ENCODE results near the gene BEST3. TPM values are rescaled to one million over a fixed set of nuclear protein-coding genes. Genes with fewer than 3 reads are reported as not detected.

The BEST3 gene
- total and polyA plus RNA-seq, 3 donors from 2014 or later: 0.74 to 9.8 (median 2.1) TPM

DNA sequence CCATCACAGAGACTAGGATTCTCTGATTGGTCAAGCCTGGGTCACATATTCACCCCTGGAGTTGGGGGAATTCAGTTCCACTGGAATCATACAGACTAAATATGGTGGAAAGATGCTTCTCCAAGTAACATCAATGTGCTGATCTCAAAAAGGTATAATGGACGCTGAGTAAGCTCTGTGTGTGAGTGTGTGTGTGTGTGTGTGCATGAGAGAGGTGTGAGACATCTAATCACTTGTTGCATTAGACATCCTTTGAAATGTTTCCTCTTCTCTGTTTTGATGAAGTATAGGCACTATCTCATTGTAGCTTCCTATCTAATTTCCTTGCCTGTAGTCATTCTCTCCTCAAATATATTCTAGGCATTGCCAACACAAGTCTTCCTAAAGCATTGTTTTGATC is 34.5 kb upstream of the BEST3 start:
- TF ChIP-seq, protein P1, sequence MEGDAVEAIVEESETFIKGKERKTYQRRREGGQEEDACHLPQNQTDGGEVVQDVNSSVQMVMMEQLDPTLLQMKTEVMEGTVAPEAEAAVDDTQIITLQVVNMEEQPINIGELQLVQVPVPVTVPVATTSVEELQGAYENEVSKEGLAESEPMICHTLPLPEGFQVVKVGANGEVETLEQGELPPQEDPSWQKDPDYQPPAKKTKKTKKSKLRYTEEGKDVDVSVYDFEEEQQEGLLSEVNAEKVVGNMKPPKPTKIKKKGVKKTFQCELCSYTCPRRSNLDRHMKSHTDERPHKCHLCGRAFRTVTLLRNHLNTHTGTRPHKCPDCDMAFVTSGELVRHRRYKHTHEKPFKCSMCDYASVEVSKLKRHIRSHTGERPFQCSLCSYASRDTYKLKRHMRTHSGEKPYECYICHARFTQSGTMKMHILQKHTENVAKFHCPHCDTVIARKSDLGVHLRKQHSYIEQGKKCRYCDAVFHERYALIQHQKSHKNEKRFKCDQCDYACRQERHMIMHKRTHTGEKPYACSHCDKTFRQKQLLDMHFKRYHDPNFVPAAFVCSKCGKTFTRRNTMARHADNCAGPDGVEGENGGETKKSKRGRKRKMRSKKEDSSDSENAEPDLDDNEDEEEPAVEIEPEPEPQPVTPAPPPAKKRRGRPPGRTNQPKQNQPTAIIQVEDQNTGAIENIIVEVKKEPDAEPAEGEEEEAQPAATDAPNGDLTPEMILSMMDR (IDR thresholded peaks at IDR 0.05): no peak
- no peak for TF ChIP-seq POLR2A (IDR thresholded peaks at IDR 0.05)
- no peak for DNase-seq
- Histone ChIP-seq H3K4me1 (no peaks in the 10 kb centered on the region), H3K4me3 (no peak overlapping the region), H3K27me3 (no peaks in the 10 kb centered on the region), H3K36me3 (ENCODE audit: low read depth, missing control alignments) (no peaks in the 10 kb centered on the region), H3K27ac (no peak overlapping the region), H3K9me3 (no peaks in the 10 kb centered on the region)
- 88 to 90% methylated on average over 1 of the region's 1 CpG for WGBS, 2 donors
- intact Hi-C loops (cut with DNase I; ENCODE audit: low total_unique reads): no loop called here

DNA sequence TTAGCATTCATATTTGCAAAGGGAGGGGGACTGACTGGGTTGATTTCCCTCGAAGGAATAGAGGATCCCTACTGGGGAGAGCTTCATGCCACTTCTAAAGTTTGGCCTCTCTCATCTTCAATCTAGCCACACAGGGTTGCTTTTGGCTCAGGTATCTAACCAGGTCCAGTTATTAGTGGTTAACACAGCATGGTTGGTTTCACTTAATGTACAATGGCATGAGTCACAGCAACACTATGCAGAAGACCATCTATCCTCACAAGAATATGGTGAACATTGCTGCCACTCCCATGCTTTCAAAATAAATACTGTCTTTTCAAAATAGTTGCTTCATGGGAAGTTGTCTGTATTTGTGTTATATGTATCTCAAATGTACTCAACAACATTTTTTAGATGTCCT is 33.0 kb upstream of the BEST3 start:
- intact Hi-C loops (cut with DNase I; ENCODE audit: low total_unique reads): no loop called here
- H3K36me3 ChIP-seq (ENCODE audit: low read depth, missing control alignments): no peaks in the 10 kb centered on the region
- H3K27me3 ChIP-seq: no peaks in the 10 kb centered on the region
- no peak overlapping the region for H3K4me3 ChIP-seq
- H3K9me3 ChIP-seq: no peaks in the 10 kb centered on the region
- no peak for DNase-seq
- 69 to 77% methylated on average over 1 of the region's 1 CpG for WGBS, 2 donors
- TF ChIP-seq POLR2A (IDR thresholded peaks at IDR 0.05): no peak
- TF ChIP-seq, protein P1 (IDR thresholded peaks at IDR 0.05): no peak
- no peaks in the 10 kb centered on the region for H3K4me1 ChIP-seq
- H3K27ac ChIP-seq: no peak overlapping the region

DNA sequence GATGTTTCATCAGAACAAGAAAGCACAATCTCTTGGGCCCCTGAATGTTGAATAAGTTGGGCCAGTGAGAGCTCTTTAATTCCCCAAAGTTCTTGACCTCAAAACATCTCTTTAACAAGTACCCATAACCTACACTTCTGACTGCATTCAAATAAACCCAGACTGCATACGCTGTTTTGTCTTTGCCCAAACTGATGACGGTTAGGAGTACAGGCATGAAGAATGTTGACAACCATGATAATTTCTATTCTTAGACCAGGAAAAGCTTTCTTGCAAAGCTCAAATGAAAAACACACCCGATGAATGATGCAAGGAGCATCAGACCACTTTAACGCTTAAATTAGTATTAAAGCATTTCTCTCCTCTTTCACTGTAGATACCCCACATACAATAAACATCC is 27.8 kb upstream of the BEST3 start:
- Histone ChIP-seq H3K36me3 (ENCODE audit: low read depth, missing control alignments) (no peaks in the 10 kb centered on the region), H3K4me1 (no peaks in the 10 kb centered on the region), H3K9me3 (no peaks in the 10 kb centered on the region), H3K4me3 (no peak overlapping the region), H3K27me3 (no peaks in the 10 kb centered on the region), H3K27ac (no peak overlapping the region)
- WGBS, 2 donors: 88 to 89% methylated on average over 4 of the region's 4 CpGs
- no peak for DNase-seq
- TF ChIP-seq, protein P1 (IDR thresholded peaks at IDR 0.05): no peak
- no peak for TF ChIP-seq POLR2A (IDR thresholded peaks at IDR 0.05)
- intact Hi-C loops (cut with DNase I; ENCODE audit: low total_unique reads): no loop called here

DNA sequence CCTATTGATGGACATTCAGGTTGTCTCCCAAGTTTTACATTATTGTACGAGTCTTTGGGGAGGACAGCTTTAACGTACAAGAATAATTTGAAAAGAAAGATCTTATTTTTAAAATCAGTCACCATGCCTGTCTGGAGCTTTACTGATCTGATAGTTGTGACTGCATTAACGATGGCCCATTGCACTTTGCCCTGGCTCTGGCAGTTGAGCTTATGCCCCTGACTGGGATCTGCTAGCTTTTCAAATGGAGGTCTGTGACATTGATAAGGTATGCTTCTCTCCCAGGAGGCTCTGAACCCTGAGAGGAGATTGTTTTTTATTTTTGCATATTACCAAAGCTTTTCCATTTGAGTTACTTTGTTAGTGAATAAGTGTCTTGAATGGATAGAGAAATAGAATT is 21.6 kb upstream of the BEST3 start:
- no peaks in the 10 kb centered on the region for H3K9me3 ChIP-seq
- no peaks in the 10 kb centered on the region for H3K36me3 ChIP-seq (ENCODE audit: low read depth, missing control alignments)
- 71 to 86% methylated on average over 3 of the region's 3 CpGs for WGBS, 2 donors
- TF ChIP-seq, protein P1 (IDR thresholded peaks at IDR 0.05): no peak
- no peak for TF ChIP-seq POLR2A (IDR thresholded peaks at IDR 0.05)
- no peaks in the 10 kb centered on the region for H3K4me1 ChIP-seq
- intact Hi-C loops (cut with DNase I; ENCODE audit: low total_unique reads): no loop called here
- no peak overlapping the region for H3K4me3 ChIP-seq
- DNase-seq: no peak
- no peak overlapping the region for H3K27ac ChIP-seq
- H3K27me3 ChIP-seq: no peaks in the 10 kb centered on the region

All from testis (tissue), 3 donors.